Measurements from ENCODE around the gene KCNQ1. TPM values are rescaled to one million over a fixed set of nuclear protein-coding genes. Genes with fewer than 3 reads are reported as not detected.

The KCNQ1 gene
- total and polyA plus RNA-seq, 12 donors: 11.0 to 447 (median 320) TPM

DNA sequence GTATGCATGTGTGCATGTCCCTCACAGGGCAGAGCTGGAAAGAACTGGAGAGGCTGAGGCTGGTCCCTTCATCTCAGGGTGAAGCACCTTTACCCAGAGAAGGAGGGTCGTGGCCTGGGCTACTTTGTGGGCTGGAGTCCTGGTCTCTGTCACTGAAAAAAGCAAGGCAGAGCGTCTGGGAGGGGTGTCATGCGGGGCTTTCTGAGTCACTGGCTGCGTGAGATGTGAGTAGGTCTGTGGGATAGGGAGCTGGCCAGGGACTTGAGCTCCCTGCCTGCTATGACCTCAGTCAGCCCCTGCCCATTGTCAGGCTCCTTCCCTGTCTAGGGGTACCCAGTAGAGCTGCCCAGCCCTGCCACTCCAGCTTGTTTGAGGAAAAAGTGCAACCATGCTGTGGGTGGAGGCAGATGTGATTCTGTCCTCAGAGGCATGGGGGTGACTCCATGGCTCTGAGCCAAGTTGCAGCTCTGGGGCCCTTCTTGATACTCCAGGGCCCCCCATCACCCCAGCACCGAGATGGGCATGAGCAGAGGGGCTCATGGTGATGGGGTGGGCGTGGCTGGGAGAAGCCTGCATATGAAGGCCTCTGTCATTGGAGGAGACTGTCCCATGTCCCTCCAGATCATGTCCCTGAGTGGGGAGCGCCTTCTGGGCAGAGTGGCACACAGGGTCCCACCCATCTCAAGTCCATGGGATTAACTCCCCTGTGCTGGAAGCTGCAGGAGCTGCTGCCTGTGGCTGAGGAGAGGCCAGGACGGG lies 27.8 kb downstream of the KCNQ1 start:
- Histone ChIP-seq H3K4me1 (replicated peaks in 1 of 2) (peaks cover 26 to 56% of the 10 kb centered on the region in 2 donors), H3K9me3 (replicated peaks in 1 of 3) (no peaks in the 10 kb centered on the region), H3K4me3 (no peak overlapping the region), H3K27ac (peak overlapping the region in 4 of 5 donors; percentile 43 to 84 (median 76)), H3K36me3 (replicated peaks in 1 of 2) (no peaks in the 10 kb centered on the region), H3K27me3 (no peaks in the 10 kb centered on the region)
- intact Hi-C loops (cut with DNase I): no loop called here
- DNase-seq: peak in 5 of 7 donors; percentile 24 to 51 (median 26)
- TF ChIP-seq POLR2A (IDR thresholded peaks at IDR 0.05): no peak
- TF ChIP-seq, protein P1, sequence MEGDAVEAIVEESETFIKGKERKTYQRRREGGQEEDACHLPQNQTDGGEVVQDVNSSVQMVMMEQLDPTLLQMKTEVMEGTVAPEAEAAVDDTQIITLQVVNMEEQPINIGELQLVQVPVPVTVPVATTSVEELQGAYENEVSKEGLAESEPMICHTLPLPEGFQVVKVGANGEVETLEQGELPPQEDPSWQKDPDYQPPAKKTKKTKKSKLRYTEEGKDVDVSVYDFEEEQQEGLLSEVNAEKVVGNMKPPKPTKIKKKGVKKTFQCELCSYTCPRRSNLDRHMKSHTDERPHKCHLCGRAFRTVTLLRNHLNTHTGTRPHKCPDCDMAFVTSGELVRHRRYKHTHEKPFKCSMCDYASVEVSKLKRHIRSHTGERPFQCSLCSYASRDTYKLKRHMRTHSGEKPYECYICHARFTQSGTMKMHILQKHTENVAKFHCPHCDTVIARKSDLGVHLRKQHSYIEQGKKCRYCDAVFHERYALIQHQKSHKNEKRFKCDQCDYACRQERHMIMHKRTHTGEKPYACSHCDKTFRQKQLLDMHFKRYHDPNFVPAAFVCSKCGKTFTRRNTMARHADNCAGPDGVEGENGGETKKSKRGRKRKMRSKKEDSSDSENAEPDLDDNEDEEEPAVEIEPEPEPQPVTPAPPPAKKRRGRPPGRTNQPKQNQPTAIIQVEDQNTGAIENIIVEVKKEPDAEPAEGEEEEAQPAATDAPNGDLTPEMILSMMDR (IDR thresholded peaks at IDR 0.05): no peak
- WGBS, 4 donors: 61 to 70% (median 70%) methylated on average over 7 to 8 of the region's 8 CpGs

DNA sequence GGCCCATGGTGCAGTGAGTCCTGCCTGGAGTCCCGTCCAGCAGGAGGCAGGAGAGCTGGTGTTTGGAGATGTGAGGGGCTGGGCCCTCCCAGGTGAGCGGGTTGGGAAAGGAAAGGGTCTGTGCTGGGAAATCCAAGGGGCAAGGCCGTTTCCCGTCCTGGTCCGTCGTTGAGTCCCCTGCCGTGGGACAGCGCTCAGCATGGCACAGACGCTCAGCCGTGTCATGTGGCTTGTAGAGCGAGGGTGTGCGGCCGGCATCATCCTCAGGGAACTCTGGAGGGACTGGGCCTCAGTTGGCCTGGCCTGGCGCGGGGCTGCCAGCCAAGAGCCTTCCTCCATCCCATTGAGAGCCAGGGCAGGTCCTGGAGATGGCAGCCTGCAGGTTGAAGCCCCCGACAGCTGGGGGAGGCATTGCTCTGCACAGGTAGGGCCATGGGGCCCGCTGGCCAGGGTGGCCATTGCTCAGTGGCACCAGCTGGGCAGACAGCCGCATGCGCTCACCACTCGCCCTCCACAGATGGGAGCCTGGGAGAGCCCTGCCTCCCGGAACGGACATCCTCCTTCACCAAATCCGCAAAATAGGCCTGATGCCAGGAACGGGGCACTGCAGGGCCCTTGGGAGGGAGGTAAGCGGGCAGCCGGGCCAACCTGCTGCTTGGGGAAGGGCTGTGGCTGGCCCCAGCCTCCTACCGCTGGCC lies 28.7 kb downstream of the KCNQ1 start:
- DNase-seq: peak; percentile 54 to 75 (median 63)
- no peak for TF ChIP-seq POLR2A (IDR thresholded peaks at IDR 0.05)
- TF ChIP-seq, protein P1 (IDR thresholded peaks at IDR 0.05): no peak
- Histone ChIP-seq H3K9me3 (replicated peaks in 1 of 3) (no peaks in the 10 kb centered on the region), H3K4me1 (replicated peaks in 1 of 2) (peaks cover 26 to 58% of the 10 kb centered on the region in 2 donors), H3K27me3 (no peaks in the 10 kb centered on the region), H3K36me3 (replicated peaks in 1 of 2) (no peaks in the 10 kb centered on the region), H3K4me3 (no peak overlapping the region), H3K27ac (peak overlapping the region in 4 of 5 donors; percentile 45 to 84 (median 76))
- intact Hi-C loops (cut with DNase I): no loop called here
- 79 to 98% (median 85%) methylated on average over 9 to 27 of the region's 27 CpGs for WGBS, 4 donors

DNA sequence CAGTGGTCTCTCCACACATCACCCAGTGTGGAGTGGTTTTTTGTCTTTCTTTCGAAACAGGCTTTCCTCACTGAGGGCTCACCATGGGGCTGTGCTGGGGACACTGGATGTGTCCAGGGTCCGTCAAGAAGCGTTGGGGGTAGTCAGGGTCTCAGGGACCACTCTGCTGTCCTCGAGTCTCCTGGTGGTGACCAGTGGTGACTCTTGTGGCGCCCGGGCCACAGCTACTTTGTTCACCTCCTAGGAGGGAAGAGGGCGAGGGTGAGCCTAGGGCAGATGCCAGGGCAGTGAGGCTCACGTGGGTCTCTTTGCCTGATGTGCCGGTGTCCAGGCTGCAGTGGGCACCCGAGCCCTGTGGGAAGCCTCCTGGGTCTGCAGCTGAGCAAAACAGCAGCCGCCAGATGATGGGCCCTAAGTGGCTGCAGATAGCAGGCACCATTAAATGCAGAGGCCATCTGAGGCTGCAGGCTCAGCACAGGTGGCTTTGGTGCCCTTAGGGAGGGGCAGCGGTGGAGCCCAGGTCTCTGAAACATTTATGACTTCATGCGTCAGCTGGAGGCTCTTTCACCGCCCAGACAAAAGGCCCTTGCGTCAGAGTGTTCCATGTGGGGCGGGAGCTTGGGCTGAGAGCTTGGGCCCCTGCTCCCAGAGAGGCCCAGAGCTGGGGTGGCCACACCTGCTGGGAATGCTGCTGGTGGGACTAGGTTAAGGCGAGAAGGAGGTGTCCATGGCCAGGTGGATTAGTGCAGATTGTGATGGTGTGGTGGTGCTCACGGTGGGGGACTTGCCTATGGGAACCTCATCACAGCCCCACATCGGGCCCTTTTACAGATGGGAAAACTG lies 29.5 kb downstream of the KCNQ1 start:
- DNase-seq: peak; percentile 51 to 86 (median 65)
- Histone ChIP-seq H3K36me3 (replicated peaks in 1 of 2) (no peaks in the 10 kb centered on the region), H3K4me3 (no peak overlapping the region), H3K27ac (peak overlapping the region in 4 of 5 donors; percentile 45 to 84 (median 76)), H3K27me3 (no peaks in the 10 kb centered on the region), H3K4me1 (replicated peaks in 1 of 2) (peaks cover 26 to 58% of the 10 kb centered on the region in 2 donors), H3K9me3 (replicated peaks in 1 of 3) (no peaks in the 10 kb centered on the region)
- 58 to 76% (median 63%) methylated on average over 5 to 19 of the region's 19 CpGs for WGBS, 4 donors
- intact Hi-C loops (cut with DNase I): no loop called here
- no peak for TF ChIP-seq POLR2A (IDR thresholded peaks at IDR 0.05)
- TF ChIP-seq, protein P1 (IDR thresholded peaks at IDR 0.05): no peak

Data from adrenal gland (tissue), 12 donors.